ENCODE data around the gene AP1M1. TPM values are rescaled to one million over a fixed set of nuclear protein-coding genes. Genes with fewer than 3 reads are reported as not detected.
"Not testable (repeated sequence)": the region's sequence is repeated elsewhere in the genome, so short reads cannot be mapped to it uniquely, and the experiment has no call there.

AP1M1 gene
- polyA plus RNA-seq (ENCODE audit: insufficient read depth in 1 of 5, insufficient read length in 5 of 5, low replicate concordance in 1 of 5), result 10 to 100 TPM; 42.7 to 62.5 (median 45.7) TPM
- long read RNA-seq, donor 1, full-length matches to known transcripts, result 27 of 27 reads
- long read RNA-seq, donor 1, partial matches to known transcripts, result 0 of 27 reads
- long read RNA-seq, donor 1, other reads (novel, unspliced or antisense), result 0 of 27 reads
- long read RNA-seq, donor 2, full-length matches to known transcripts, result 16 of 16 reads
- long read RNA-seq, donor 2, partial matches to known transcripts, result 0 of 16 reads
- long read RNA-seq, donor 2, other reads (novel, unspliced or antisense), result 0 of 16 reads
- long read RNA-seq, donor 3, full-length matches to known transcripts, result 19 of 19 reads
- long read RNA-seq, donor 3, partial matches to known transcripts, result 0 of 19 reads
- long read RNA-seq, donor 3, other reads (novel, unspliced or antisense), result 0 of 19 reads
- long read RNA-seq, donor 4, full-length matches to known transcripts, result 8 of 8 reads
- long read RNA-seq, donor 4, partial matches to known transcripts, result 0 of 8 reads
- long read RNA-seq, donor 4, other reads (novel, unspliced or antisense), result 0 of 8 reads
- long read RNA-seq, donor 5, full-length matches to known transcripts, result 23 of 23 reads
- long read RNA-seq, donor 5, partial matches to known transcripts, result 0 of 23 reads
- long read RNA-seq, donor 5, other reads (novel, unspliced or antisense), result 0 of 23 reads
- long read RNA-seq, donor 6, full-length matches to known transcripts, result 20 of 31 reads
- long read RNA-seq, donor 6, partial matches to known transcripts, result 11 of 31 reads
- long read RNA-seq, donor 6, other reads (novel, unspliced or antisense), result 0 of 31 reads
- long read RNA-seq, donor 7, full-length matches to known transcripts, result 17 of 17 reads
- long read RNA-seq, donor 7, partial matches to known transcripts, result 0 of 17 reads
- long read RNA-seq, donor 7, other reads (novel, unspliced or antisense), result 0 of 17 reads
- long read RNA-seq, donor 8, full-length matches to known transcripts, result 8 of 8 reads
- long read RNA-seq, donor 8, partial matches to known transcripts, result 0 of 8 reads
- long read RNA-seq, donor 8, other reads (novel, unspliced or antisense), result 0 of 8 reads

- DNase-seq, result peak; percentile 96
Observed at GRCh38 chr19:16197622-16198369, at the start of gene AP1M1. Gene AP1M1 (plus strand): TSS chr19:16197911. CDS start chr19:16198027, 116 bp downstream.

GRCh38 chr19:16148443-16149229 lies 49.1 kb upstream of the AP1M1 start:
- DNase-seq, result no peak

- no peak for DNase-seq
Observed at GRCh38 chr19:16153582-16154336, 44.0 kb upstream of the AP1M1 start.

GRCh38 chr19:16154557-16154956 lies 43.2 kb upstream of the AP1M1 start:
- no peak for DNase-seq

GRCh38 chr19:16155128-16155527 lies 42.6 kb upstream of the AP1M1 start:
- no peak for DNase-seq

- DNase-seq, result no peak
Observed at GRCh38 chr19:16156904-16157303, 40.8 kb upstream of the AP1M1 start.

- DNase-seq, result no peak
Observed at GRCh38 chr19:16157601-16158000, 40.1 kb upstream of the AP1M1 start.

- DNase-seq, result no peak
Observed at GRCh38 chr19:16159655-16160054, 38.1 kb upstream of the AP1M1 start.

GRCh38 chr19:16160445-16160942 lies 37.2 kb upstream of the AP1M1 start:
- no peak for DNase-seq

GRCh38 chr19:16160943-16161560 lies 36.7 kb upstream of the AP1M1 start:
- no peak for DNase-seq

- DNase-seq, result no peak
Observed at GRCh38 chr19:16161840-16162239, 35.9 kb upstream of the AP1M1 start.

- DNase-seq, result no peak
Observed at GRCh38 chr19:16164222-16164890, 33.4 kb upstream of the AP1M1 start.

- no peak for DNase-seq
Observed at GRCh38 chr19:16166417-16166816, 31.3 kb upstream of the AP1M1 start.

GRCh38 chr19:16167055-16167454 lies 30.7 kb upstream of the AP1M1 start:
- no peak for DNase-seq

- DNase-seq, result no peak
Observed at GRCh38 chr19:16168465-16169081, 29.1 kb upstream of the AP1M1 start.

- no peak for DNase-seq
Observed at GRCh38 chr19:16170134-16170533, 27.6 kb upstream of the AP1M1 start.

GRCh38 chr19:16175954-16176353 lies 21.8 kb upstream of the AP1M1 start:
- DNase-seq, result no peak

- not testable (repeated sequence) for DNase-seq
Observed at GRCh38 chr19:16178866-16179265, 18.8 kb upstream of the AP1M1 start.

Data from right lung (tissue), 10 donors.